ENCODE data around the gene SLC9A2. TPM values are rescaled to one million over a fixed set of nuclear protein-coding genes. Genes with fewer than 3 reads are reported as not detected.

Gene SLC9A2
- total and polyA plus RNA-seq, 2 of the 13 experiments (the other 11 are each of a cell fraction or from before 2014, with no cell fraction given) = 0.02 TPM; not detected in 1

GRCh38 chr2:102622646-102623045, 3.3 kb downstream of the SLC9A2 start:
- no peak overlapping the region for H2AFZ ChIP-seq (ENCODE audit: low read length)
- no peaks in the 10 kb centered on the region for H3K79me2 ChIP-seq (ENCODE audit: insufficient read depth, low read length)
- no peaks in the 10 kb centered on the region for H4K20me1 ChIP-seq (ENCODE audit: insufficient read depth, low read length)
- no peaks in the 10 kb centered on the region for H3K9me3 ChIP-seq (ENCODE audit: low read length)
- ChIA-PET CTCF (ENCODE audit: low intra/inter-chr PET ratio, low total read pairs) (no interaction called here), POLR2A (no interaction called here)
- in situ Hi-C loops (cut with HindIII; ENCODE audit: extremely low pct_ligation_motif_present, low pct_unique_long_range_greater_than_20kb) = no loop called here
- peaks cover 8 to 45% of the 10 kb centered on the region in 2 experiments; a peak in 4 of 5 replicates for H3K27me3 ChIP-seq (ENCODE audit: control insufficient read depth in 1 of 2, insufficient read depth in 2 of 2, low read length in 2 of 2)
- no peak for TF ChIP-seq ZNF777 (CRISPR knock-in tag; IDR thresholded peaks at IDR 0.05)
- no peak for TF ChIP-seq FOXP1 (IDR thresholded peaks at IDR 0.05)
- TF ChIP-seq FOXP1 (CRISPR knock-in tag; IDR thresholded peaks at IDR 0.05) = no peak
- no peak for TF ChIP-seq HMG20B (CRISPR knock-in tag; conservative IDR thresholded peaks at IDR 0.05)
- TF ChIP-seq, protein P1, sequence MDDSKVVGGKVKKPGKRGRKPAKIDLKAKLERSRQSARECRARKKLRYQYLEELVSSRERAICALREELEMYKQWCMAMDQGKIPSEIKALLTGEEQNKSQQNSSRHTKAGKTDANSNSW (CRISPR knock-in tag; IDR thresholded peaks at IDR 0.05; ENCODE audit: borderline replicate concordance) = no peak
- TF ChIP-seq KLF11 (CRISPR knock-in tag; IDR thresholded peaks at IDR 0.05) = no peak
- no peak for TF ChIP-seq ZNF749 (CRISPR knock-in tag; IDR thresholded peaks at IDR 0.05; ENCODE audit: borderline replicate concordance)
- no peak for TF ChIP-seq ZNF709 (CRISPR knock-in tag; IDR thresholded peaks at IDR 0.05)
- TF ChIP-seq ZFAT (CRISPR knock-in tag; conservative IDR thresholded peaks at IDR 0.05) = no peak
- TF ChIP-seq HMGA1 (CRISPR knock-in tag; conservative IDR thresholded peaks at IDR 0.05) = no peak
- no peak for TF ChIP-seq ZSCAN22 (CRISPR knock-in tag; IDR thresholded peaks at IDR 0.05)
- no peak for TF ChIP-seq NR3C1 (CRISPR knock-in tag; IDR thresholded peaks at IDR 0.05)
- TF ChIP-seq THRA (CRISPR knock-in tag; IDR thresholded peaks at IDR 0.05; ENCODE audit: borderline replicate concordance) = no peak
- no peak for TF ChIP-seq ZNF138 (CRISPR knock-in tag; IDR thresholded peaks at IDR 0.05; ENCODE audit: low read depth)
- TF ChIP-seq NRL (CRISPR knock-in tag; IDR thresholded peaks at IDR 0.05; ENCODE audit: borderline replicate concordance) = no peak
- no peak for TF ChIP-seq ZSCAN21 (CRISPR knock-in tag; IDR thresholded peaks at IDR 0.05; ENCODE audit: borderline replicate concordance)
- TF ChIP-seq, protein P2, sequence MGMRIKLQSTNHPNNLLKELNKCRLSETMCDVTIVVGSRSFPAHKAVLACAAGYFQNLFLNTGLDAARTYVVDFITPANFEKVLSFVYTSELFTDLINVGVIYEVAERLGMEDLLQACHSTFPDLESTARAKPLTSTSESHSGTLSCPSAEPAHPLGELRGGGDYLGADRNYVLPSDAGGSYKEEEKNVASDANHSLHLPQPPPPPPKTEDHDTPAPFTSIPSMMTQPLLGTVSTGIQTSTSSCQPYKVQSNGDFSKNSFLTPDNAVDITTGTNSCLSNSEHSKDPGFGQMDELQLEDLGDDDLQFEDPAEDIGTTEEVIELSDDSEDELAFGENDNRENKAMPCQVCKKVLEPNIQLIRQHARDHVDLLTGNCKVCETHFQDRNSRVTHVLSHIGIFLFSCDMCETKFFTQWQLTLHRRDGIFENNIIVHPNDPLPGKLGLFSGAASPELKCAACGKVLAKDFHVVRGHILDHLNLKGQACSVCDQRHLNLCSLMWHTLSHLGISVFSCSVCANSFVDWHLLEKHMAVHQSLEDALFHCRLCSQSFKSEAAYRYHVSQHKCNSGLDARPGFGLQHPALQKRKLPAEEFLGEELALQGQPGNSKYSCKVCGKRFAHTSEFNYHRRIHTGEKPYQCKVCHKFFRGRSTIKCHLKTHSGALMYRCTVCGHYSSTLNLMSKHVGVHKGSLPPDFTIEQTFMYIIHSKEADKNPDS (CRISPR knock-in tag; IDR thresholded peaks at IDR 0.05) = no peak
- TF ChIP-seq ZBTB4 (CRISPR knock-in tag; IDR thresholded peaks at IDR 0.05; ENCODE audit: borderline replicate concordance) = no peak
- no peak for TF ChIP-seq ARNT2 (CRISPR knock-in tag; IDR thresholded peaks at IDR 0.05; ENCODE audit: low read depth)
- 46% methylated on average over 3 of the region's 3 CpGs for WGBS (ENCODE audit: low lambda C conversion rate)
- no peak overlapping the region for H3K27ac ChIP-seq (ENCODE audit: extremely low read length, insufficient read depth, low read length)
- no TSS peak for BruUV-seq (replicated peaks)
- no peak overlapping the region for H3K9ac ChIP-seq (ENCODE audit: insufficient read depth, low read depth, low read length)
- intact Hi-C loops (cut with micrococcal nuclease; ENCODE audit: unreplicated experiment) = no loop called here
- DNase-seq (ENCODE audit: low spot score) (no peak), ATAC-seq (no peak), FAIRE-seq (no peak)
- H3K4me3 ChIP-seq (replicated peaks in 1 of 3; ENCODE audit: insufficient read depth in 1 of 3, low read depth in 2 of 3, low read length in 3 of 3) = no peak overlapping the region
- no peaks in the 10 kb centered on the region for H3K36me3 ChIP-seq (replicated peaks in 1 of 2; ENCODE audit: control insufficient read depth in 1 of 2, insufficient read depth in 2 of 2, low read length in 2 of 2)
- H3K4me1 ChIP-seq (ENCODE audit: insufficient read depth, low read length) = peaks cover 12% of the 10 kb centered on the region; the same call in 1 of the 2 replicates
- H3K4me2 ChIP-seq (ENCODE audit: low read depth, low read length) = no peak overlapping the region

Data from HepG2 (cell line).